Measurements from ENCODE around the gene SLC38A3. TPM values are rescaled to one million over a fixed set of nuclear protein-coding genes. Genes with fewer than 3 reads are reported as not detected.
"Not testable (repeated sequence)": the region's sequence is repeated elsewhere in the genome, so short reads cannot be mapped to it uniquely, and the experiment has no call there.

The SLC38A3 gene
- total RNA-seq, 8 experiments from 2014 or later, result 0.46 to 9.0 (median 0.85) TPM

- Histone ChIP-seq H3K4me3 (peak overlapping the region; percentile 34 to 58 (median 44)), H3K4me1 (replicated peaks in 1 of 2) (peaks cover 57 to 63% of the 10 kb centered on the region in 2 donors), H3K27ac (peak overlapping the region; percentile 98 to 100)
- WGBS, 10 experiments, result 0% methylated on average over 2 to 4 of the region's 70 CpGs; no CpG with 5 or more reads in 8 of the 10 experiments
- in situ Hi-C loops (cut with MboI; ENCODE audit: low pct_unique_long_range_greater_than_20kb in 2 of 9, low sequenced_read_pairs in 9 of 9, unreplicated experiment in 9 of 9), result no loop called here
- ATAC-seq (replicated peaks in 6 of 8), result peak; percentile 46 to 75 (median 56)
These were observed 55.2 kb downstream of the SLC38A3 start for GRCh38 chr3:50260027-50260941.

GRCh38 chr3:50260942-50261441, 55.9 kb downstream of the SLC38A3 start:
- in situ Hi-C loops (cut with MboI; ENCODE audit: low pct_unique_long_range_greater_than_20kb in 2 of 9, low sequenced_read_pairs in 9 of 9, unreplicated experiment in 9 of 9), result no loop called here
- 64 to 100% (median 100%) methylated on average over 1 to 3 of the region's 5 CpGs; no CpG with 5 or more reads in 5 of the 10 experiments for WGBS, 10 experiments
- H3K4me3 ChIP-seq, result peak overlapping the region in 4 of 5 donors; percentile 37 to 58 (median 45)
- peak overlapping the region; percentile 98 to 100 for H3K27ac ChIP-seq
- H3K4me1 ChIP-seq (replicated peaks in 1 of 2), result peaks cover 65 to 70% of the 10 kb centered on the region in 2 donors
- no peak for ATAC-seq (replicated peaks in 6 of 8)

GRCh38 chr3:50261505-50261904, 56.4 kb downstream of the SLC38A3 start:
- Histone ChIP-seq H3K27ac (peak overlapping the region; percentile 98 to 100), H3K4me3 (no peak overlapping the region), H3K4me1 (replicated peaks in 1 of 2) (peaks cover 67 to 75% of the 10 kb centered on the region in 2 donors)
- WGBS, 10 experiments, result 80% methylated on average over 1 of the region's 2 CpGs; no CpG with 5 or more reads in 9 of the 10 experiments
- no peak for ATAC-seq (replicated peaks in 6 of 8)
- in situ Hi-C loops (cut with MboI; ENCODE audit: low pct_unique_long_range_greater_than_20kb in 2 of 9, low sequenced_read_pairs in 9 of 9, unreplicated experiment in 9 of 9), result no loop called here

- WGBS, 10 experiments, result 80 to 100% (median 100%) methylated on average over 1 to 2 of the region's 4 CpGs; no CpG with 5 or more reads in 5 of the 10 experiments
- H3K27ac ChIP-seq; ATAC-seq (replicated peaks in 6 of 8); H3K4me3 ChIP-seq; in situ Hi-C loops (cut with MboI; ENCODE audit: low pct_unique_long_range_greater_than_20kb in 2 of 9, low sequenced_read_pairs in 9 of 9, unreplicated experiment in 9 of 9): not testable (repeated sequence)
- H3K4me1 ChIP-seq (replicated peaks in 1 of 2), result peaks cover 70 to 76% of the 10 kb centered on the region in 2 donors
These were observed 57.1 kb downstream of the SLC38A3 start for GRCh38 chr3:50262200-50262599.

- ATAC-seq (replicated peaks in 6 of 8), result no peak
- WGBS, 10 experiments, result 82 to 100% (median 89%) methylated on average over 3 to 4 of the region's 7 CpGs; no CpG with 5 or more reads in 7 of the 10 experiments
- in situ Hi-C loops (cut with MboI; ENCODE audit: low pct_unique_long_range_greater_than_20kb in 2 of 9, low sequenced_read_pairs in 9 of 9, unreplicated experiment in 9 of 9), result no loop called here
- H3K27ac ChIP-seq, result no peak overlapping the region
- peaks cover 70 to 76% of the 10 kb centered on the region in 2 donors for H3K4me1 ChIP-seq (replicated peaks in 1 of 2)
- no peak overlapping the region for H3K4me3 ChIP-seq
These were observed 57.7 kb downstream of the SLC38A3 start for GRCh38 chr3:50262778-50263177.

- in situ Hi-C loops (cut with MboI; ENCODE audit: low pct_unique_long_range_greater_than_20kb in 2 of 9, low sequenced_read_pairs in 9 of 9, unreplicated experiment in 9 of 9), result no loop called here
- H3K4me3 ChIP-seq, result no peak overlapping the region
- 20 to 100% (median 60%) methylated on average over 1 to 4 of the region's 6 CpGs; no CpG with 5 or more reads in 3 of the 10 experiments for WGBS, 10 experiments
These were observed 58.7 kb downstream of the SLC38A3 start for GRCh38 chr3:50263478-50264382.

GRCh38 chr3:50264383-50264963, 59.4 kb downstream of the SLC38A3 start:
- H3K4me1 ChIP-seq (replicated peaks in 1 of 2), result peaks cover 54 to 72% of the 10 kb centered on the region in 2 donors
- in situ Hi-C loops (cut with MboI; ENCODE audit: low pct_unique_long_range_greater_than_20kb in 2 of 9, low sequenced_read_pairs in 9 of 9, unreplicated experiment in 9 of 9), result no loop called here
- no peak overlapping the region for H3K4me3 ChIP-seq
- ATAC-seq (replicated peaks in 6 of 8), result peak; percentile 18 to 79 (median 73)
- H3K27ac ChIP-seq, result peak overlapping the region; percentile 82
- WGBS, 10 experiments, result 5% methylated on average over 3 of the region's 7 CpGs; no CpG with 5 or more reads in 9 of the 10 experiments

More at GRCh38 chr3:50263478-50264382, 58.7 kb downstream of the SLC38A3 start:
- Histone ChIP-seq H3K4me1 (replicated peaks in 1 of 2) (peaks cover 62 to 72% of the 10 kb centered on the region in 2 donors), H3K27ac (peak overlapping the region; percentile 82)
- ATAC-seq (replicated peaks in 6 of 8), result no peak

- in situ Hi-C loops (cut with MboI; ENCODE audit: low pct_unique_long_range_greater_than_20kb in 2 of 9, low sequenced_read_pairs in 9 of 9, unreplicated experiment in 9 of 9), result no loop called here
- peaks cover 50 to 70% of the 10 kb centered on the region in 2 donors for H3K4me1 ChIP-seq (replicated peaks in 1 of 2)
- H3K4me3 ChIP-seq, result no peak overlapping the region
- no CpG with 5 or more reads among the region's 7 CpGs for WGBS, 10 experiments
- ATAC-seq (replicated peaks in 6 of 8), result no peak
- H3K27ac ChIP-seq, result peak overlapping the region; percentile 80 to 82
These were observed 60.0 kb downstream of the SLC38A3 start for GRCh38 chr3:50264964-50265485.

GRCh38 chr3:50265571-50265970, 60.5 kb downstream of the SLC38A3 start:
- ATAC-seq (replicated peaks in 6 of 8), result no peak
- in situ Hi-C loops (cut with MboI; ENCODE audit: low pct_unique_long_range_greater_than_20kb in 2 of 9, low sequenced_read_pairs in 9 of 9, unreplicated experiment in 9 of 9), result no loop called here
- H3K27ac ChIP-seq, result peak overlapping the region; percentile 80 to 82
- H3K4me1 ChIP-seq (replicated peaks in 1 of 2), result peaks cover 46 to 66% of the 10 kb centered on the region in 2 donors
- WGBS, 10 experiments, result no CpG with 5 or more reads among the region's 1 CpG
- H3K4me3 ChIP-seq, result no peak overlapping the region

GRCh38 chr3:50266017-50266416, 60.9 kb downstream of the SLC38A3 start:
- in situ Hi-C loops (cut with MboI; ENCODE audit: low pct_unique_long_range_greater_than_20kb in 2 of 9, low sequenced_read_pairs in 9 of 9, unreplicated experiment in 9 of 9), result no loop called here
- H3K27ac ChIP-seq, result no peak overlapping the region
- peaks cover 41 to 61% of the 10 kb centered on the region in 2 donors for H3K4me1 ChIP-seq (replicated peaks in 1 of 2)
- H3K4me3 ChIP-seq, result no peak overlapping the region
- ATAC-seq (replicated peaks in 6 of 8), result no peak
- 17 to 100% (median 62%) methylated on average over 1 to 4 of the region's 6 CpGs; no CpG with 5 or more reads in 5 of the 10 experiments for WGBS, 10 experiments

GRCh38 chr3:50266836-50267235, 61.8 kb downstream of the SLC38A3 start:
- no peak for ATAC-seq (replicated peaks in 6 of 8)
- WGBS, 10 experiments, result 0% methylated on average over 1 of the region's 7 CpGs; no CpG with 5 or more reads in 9 of the 10 experiments
- in situ Hi-C loops (cut with MboI; ENCODE audit: low pct_unique_long_range_greater_than_20kb in 2 of 9, low sequenced_read_pairs in 9 of 9, unreplicated experiment in 9 of 9), result no loop called here
- no peak overlapping the region for H3K4me3 ChIP-seq
- peaks cover 40 to 58% of the 10 kb centered on the region in 2 donors for H3K4me1 ChIP-seq (replicated peaks in 1 of 2)
- H3K27ac ChIP-seq, result no peak overlapping the region

All from motor neuron (in vitro differentiated cells).